SKM-1 (cell line): Measurements from ENCODE around the gene ELAVL1.
"Not testable (repeated sequence)": the region's sequence is repeated elsewhere in the genome, so short reads cannot be mapped to it uniquely, and the experiment has no call there.

Experiments
- DNase-seq: peaks from one replicate; lab custom pipeline; 2025; ENCODE audit not compliant: unreplicated experiment; lab: John Stamatoyannopoulos, UW

Gene ELAVL1

GRCh38 chr19:7943444-7944176 is 61.8 kb downstream of the ELAVL1 start, which contains the start of gene TIMM44:
Gene TIMM44 (minus strand): TSS chr19:7943666. CDS start chr19:7943651, 15 bp downstream.
- DNase-seq, result peak; percentile 99

GRCh38 chr19:7942981-7943443 is 62.4 kb downstream of the ELAVL1 start:
- DNase-seq, result no peak

GRCh38 chr19:7941895-7942596 is 63.4 kb downstream of the ELAVL1 start:
- DNase-seq, result no peak

- DNase-seq, result no peak
Measured at GRCh38 chr19:7940841-7941240, 64.6 kb downstream of the ELAVL1 start.

- DNase-seq, result no peak
Measured at GRCh38 chr19:7934766-7935165, 70.7 kb downstream of the ELAVL1 start.

- no peak for DNase-seq
Measured at GRCh38 chr19:7933828-7934725, 71.4 kb downstream of the ELAVL1 start.

- no peak for DNase-seq
Measured at GRCh38 chr19:7933411-7933810, 72.0 kb downstream of the ELAVL1 start.

- no peak for DNase-seq
Measured at GRCh38 chr19:7932930-7933300, 72.5 kb downstream of the ELAVL1 start.

- no peak for DNase-seq
Measured at GRCh38 chr19:7932276-7932929, 73.0 kb downstream of the ELAVL1 start.

GRCh38 chr19:7931221-7932061 is 74.0 kb downstream of the ELAVL1 start:
- no peak for DNase-seq

- DNase-seq, result no peak
Measured at GRCh38 chr19:7930765-7931164, 74.7 kb downstream of the ELAVL1 start.

- DNase-seq, result not testable (repeated sequence)
Measured at GRCh38 chr19:7930030-7930429, 75.4 kb downstream of the ELAVL1 start.

- DNase-seq, result no peak
Measured at GRCh38 chr19:7928741-7929701, 76.4 kb downstream of the ELAVL1 start.

- DNase-seq, result no peak
Measured at GRCh38 chr19:7928334-7928706, 77.1 kb downstream of the ELAVL1 start.

- DNase-seq, result no peak
Measured at GRCh38 chr19:7927605-7928333, 77.7 kb downstream of the ELAVL1 start.

GRCh38 chr19:7926727-7927604 is 78.5 kb downstream of the ELAVL1 start:
- no peak for DNase-seq

GRCh38 chr19:7926021-7926726 is 79.3 kb downstream of the ELAVL1 start, which contains the start of gene CTXN1:
Gene CTXN1 (minus strand): TSS chr19:7926135. CDS start chr19:7925538, 597 bp downstream.
- DNase-seq, result no peak
